Stromal cell of bone marrow (primary cell): Measurements from ENCODE around the gene FAM169A.
"Not testable (repeated sequence)": the region's sequence is repeated elsewhere in the genome, so short reads cannot be mapped to it uniquely, and the experiment has no call there.

Source experiments
- DNase-seq: peaks from one replicate; pipeline ENCODE4 v3.0.0-alpha.2; 2012; ENCODE audit warnings: low read depth

Gene FAM169A

DNA sequence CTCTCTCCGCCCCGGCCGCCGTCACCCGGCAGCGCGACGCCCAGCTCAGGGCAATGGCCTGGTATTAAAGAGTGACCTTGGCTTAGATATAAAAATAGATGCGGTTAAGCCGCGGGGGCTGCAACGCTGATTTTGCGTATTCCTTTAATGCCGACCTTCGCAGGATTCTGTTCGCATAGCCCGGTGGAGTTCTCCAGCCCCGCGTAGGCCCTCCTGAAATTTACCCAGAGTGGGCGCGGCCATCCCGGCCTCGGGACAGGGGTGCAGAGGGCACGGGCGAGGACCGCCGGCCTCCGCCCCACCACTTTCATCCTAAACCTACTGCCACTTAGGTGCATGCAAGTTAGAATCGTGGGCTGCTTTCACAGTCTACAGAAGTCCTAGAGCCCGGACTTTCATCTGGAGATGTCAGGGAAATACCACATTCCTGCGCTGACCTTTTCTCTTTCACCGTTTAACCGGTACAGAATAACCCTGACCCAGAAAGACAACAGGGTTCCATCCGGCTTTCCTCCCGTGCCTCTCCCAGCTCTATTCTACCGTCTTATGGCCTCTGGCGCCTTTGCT is 492 bp upstream of the FAM169A start:
- no peak for DNase-seq

DNA sequence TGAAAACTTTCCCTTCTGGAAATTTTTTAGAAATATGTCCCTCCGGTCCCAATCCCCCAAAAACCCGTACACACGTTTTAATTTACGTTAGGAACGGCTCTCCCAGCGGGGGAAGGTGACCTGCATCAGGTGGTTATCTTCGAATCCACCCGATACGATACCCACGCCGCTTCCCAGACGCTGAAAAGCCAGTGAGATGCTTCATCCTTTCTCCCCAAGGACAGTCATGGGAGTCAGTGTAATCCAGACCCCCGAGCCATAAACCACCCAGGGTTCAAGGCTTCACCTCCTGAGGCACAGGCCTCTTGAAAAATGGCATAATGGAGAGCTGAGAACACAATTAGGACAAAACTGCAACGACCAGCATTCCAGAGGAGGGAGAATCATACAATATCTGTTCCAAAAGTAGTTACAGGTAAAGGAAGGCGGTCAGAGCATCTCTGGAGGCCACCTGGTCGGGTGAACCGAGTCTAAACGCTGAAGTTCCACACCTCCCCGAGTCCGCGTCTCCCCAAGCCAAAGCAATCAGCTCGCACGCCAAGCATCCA is 857 bp downstream of the FAM169A start:
- no peak for DNase-seq

GRCh38 chr5:74864823-74865222 is 1.4 kb downstream of the FAM169A start:
- DNase-seq = no peak

DNA sequence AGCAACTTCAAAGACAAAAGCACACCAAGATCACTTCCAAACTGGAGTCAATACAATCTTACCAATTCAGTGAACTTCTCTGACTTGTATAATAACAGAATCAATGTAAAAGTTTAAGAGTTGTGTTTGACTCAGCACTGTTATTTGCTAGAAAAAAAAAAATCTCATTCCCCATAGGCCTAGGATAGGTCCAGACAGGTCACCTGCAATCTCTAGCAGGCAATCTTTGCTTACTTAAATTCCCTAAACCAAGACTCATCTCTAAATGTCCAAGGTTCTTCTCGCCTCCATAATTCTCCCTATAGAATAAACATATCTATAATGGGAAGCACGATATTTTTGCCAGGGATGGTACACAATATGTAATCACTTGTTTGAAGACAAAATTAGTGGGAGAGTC is 2.5 kb downstream of the FAM169A start:
- no peak for DNase-seq

GRCh38 chr5:74862221-74862620 is 4.0 kb downstream of the FAM169A start:
- no peak for DNase-seq

DNA sequence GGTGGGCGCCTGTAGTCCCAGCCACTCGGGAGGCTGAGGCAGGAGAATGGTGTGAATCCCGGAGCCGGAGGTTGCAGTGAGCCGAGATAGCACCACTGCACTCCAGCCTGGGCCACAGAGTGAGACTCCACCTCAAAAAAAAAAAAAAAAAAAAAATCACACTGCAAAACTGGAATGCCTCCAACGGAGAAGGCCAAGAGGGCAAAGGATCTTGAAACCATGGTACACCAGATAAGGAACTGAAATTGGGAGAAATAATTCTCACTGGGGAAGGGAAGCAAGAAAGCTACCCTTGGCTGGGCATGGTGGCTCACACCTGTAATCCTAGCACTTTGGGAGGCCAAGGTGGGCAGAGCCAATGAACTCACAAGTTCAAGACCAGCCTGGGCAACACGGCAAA is 9.2 kb downstream of the FAM169A start:
- not testable (repeated sequence) for DNase-seq

GRCh38 chr5:74853256-74853655 is 12.9 kb downstream of the FAM169A start:
- no peak for DNase-seq

- peak; percentile 62 for DNase-seq
Observed at GRCh38 chr5:74851684-74852353, 14.4 kb downstream of the FAM169A start.

DNA sequence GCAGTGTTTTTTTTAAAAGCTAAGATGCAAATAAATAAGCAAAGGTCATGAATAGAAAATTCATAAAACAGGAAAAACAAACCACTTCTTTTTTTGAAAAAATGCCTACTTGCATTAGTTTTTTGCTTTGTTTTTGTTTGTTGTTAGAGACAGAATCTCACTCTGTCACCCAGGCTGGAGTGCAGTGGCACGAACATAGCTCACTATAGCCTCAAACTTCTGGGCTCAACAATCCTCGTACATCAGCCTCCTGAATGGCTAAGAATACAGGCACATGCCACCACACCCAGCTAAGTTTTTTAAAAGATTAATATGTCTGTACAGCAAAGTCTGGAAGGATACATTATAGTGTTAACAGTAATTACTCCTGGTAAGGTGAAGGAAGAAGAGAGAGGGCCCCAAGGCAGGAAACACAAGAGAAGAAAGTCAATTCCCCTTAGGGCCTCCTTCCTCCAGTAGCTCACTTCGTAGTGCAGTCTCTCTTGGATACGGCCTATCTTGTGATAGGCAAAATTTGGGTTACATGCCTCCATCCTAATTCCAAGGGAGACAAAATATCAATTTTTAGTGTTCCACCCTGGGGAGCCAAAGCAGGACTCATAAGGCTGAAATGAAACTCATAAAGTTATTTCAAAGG is 15.3 kb downstream of the FAM169A start:
- DNase-seq = no peak

DNA sequence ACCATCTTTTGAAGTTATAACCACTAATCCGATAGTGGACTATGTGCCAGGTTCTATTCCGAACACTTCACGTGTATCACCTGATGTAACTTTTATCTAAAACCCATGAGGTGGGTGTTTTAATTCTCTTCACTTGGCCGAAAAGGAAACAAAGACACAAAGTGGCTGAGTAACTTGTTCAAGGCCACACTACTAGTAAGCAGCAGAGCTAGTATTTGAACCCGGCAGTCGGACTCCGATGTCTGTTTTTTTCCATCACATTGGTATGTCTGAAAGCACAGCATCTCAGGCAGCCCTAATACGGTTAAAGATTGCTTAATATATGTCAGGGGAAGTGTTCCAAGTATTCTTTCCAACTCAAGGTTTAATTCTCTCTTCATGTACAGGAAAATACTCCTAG is 16.2 kb downstream of the FAM169A start:
- DNase-seq = no peak

DNA sequence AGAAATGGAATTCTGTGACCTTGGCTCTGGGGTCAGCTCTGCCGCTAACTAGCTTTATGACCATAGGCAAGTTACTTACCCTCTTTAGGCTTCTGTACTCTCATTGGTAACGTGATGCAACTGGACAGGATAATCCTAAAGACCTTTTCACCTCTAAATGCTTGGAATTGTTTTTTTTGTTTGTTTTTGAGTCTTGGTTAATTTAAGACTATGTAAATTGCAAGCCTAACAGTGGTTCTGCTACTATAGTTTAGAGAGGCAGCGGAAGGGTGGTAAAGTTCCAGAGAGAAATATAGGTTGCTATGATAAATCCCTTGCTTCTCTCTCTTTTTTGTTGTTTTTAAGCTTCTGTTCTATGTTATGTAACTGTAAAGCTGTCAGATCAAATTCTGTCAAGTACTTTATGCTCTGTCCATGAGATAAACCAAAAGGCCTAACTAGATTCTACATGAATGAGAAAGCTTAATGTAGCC is 17.6 kb downstream of the FAM169A start:
- no peak for DNase-seq

DNA sequence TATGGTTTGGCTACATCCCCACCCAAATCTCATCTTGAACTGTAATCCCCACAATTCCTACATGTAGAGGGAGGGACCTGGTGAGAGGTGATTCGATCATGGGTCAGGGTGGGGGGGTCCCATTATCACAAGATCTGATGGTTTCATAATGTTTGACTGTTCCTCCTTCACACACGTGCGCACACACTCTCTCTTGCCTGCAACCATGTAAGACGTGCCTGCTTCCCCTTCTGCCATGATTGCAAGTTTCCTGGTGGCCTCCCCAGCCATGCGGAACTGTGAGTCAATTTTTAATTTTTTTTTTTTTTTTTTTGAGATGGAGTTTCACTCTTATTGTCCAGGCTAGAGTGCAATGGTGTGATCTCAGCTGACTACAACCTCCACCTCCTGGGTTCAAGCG is 27.0 kb downstream of the FAM169A start:
- DNase-seq = no peak

GRCh38 chr5:74838262-74838661 is 27.9 kb downstream of the FAM169A start:
- no peak for DNase-seq

DNA sequence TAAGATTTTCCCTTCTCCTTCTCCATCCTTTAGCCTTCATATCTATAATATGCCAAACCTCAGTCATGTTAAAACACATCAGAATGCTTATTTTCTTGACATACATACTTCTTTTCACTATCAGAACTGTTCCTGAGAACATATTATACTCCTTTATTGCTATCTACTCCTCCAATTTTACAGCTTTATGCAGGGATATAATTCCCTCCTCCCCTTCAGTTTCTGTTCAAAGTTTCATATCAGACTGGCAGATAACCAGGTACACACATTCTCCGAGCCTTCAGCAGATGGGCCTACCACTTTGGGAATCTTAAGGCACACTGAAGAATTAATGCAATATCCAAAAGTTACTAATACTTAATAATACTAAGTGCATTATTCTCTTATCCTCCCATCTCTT is 29.1 kb downstream of the FAM169A start:
- no peak for DNase-seq

GRCh38 chr5:74833537-74834266 is 32.5 kb downstream of the FAM169A start:
- DNase-seq = no peak

- DNase-seq = no peak
Observed at GRCh38 chr5:74829413-74829812, 36.8 kb downstream of the FAM169A start.

DNA sequence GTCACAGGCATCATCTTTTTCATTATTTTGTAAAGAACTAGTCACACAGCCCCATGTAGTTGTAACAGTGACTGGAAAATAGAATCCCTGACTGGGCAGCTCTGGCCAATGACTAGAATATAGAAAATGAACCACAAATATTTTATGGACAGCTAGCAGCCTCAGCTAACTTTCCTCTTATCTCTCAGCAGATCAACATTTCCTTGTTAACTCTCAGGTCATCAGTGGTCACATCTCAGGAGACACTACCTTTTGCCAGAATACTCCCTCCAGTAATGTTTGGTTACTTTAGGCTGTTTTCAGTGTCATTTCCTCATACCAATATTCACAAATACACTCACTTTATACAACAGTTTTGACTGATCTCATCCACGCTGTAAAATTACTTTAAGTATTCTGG is 43.9 kb downstream of the FAM169A start:
- no peak for DNase-seq

DNA sequence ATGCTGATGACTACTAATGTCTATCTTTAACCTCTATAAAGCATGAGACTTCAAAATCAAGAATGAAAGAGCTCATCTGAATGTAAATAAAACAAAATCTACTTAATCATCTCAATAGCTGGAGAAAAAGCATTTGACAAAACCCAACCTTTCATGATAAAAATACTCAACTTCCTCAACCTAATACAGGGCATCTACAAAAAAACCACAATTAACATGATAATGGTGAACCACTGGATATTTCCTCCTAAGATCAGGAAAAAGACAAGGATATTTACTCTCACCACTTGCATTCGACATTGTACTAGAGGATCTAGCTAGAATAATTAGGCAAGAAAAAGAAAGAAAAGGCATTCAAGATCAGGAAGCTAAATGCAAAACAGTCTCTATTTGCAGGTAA is 49.3 kb downstream of the FAM169A start:
- no peak for DNase-seq

GRCh38 chr5:74810915-74811314 is 55.3 kb downstream of the FAM169A start:
- DNase-seq = no peak

DNA sequence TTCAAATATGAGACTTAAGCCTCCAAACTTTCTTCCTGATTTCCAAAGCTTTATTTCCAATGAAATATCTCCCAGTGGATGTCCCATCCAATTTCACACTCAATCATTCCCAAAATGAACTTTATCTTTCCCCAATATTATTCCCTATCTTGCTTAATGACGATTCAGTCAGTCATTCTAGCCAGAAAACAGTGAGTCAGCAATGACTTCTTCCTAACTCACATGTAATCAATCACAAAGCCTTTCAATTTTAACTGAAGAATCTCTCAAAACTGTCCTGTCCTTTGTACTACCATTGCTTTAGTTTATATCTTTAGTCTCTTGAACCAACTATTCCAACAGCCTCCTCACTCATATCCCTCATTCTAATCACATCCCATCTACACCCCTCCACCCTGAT is 64.2 kb downstream of the FAM169A start:
- DNase-seq = peak; percentile 9

- DNase-seq = no peak
Observed at GRCh38 chr5:74801197-74801596, 65.0 kb downstream of the FAM169A start.
